ENCODE measurements around the gene SIDT1. TPM values are rescaled to one million over a fixed set of nuclear protein-coding genes. Genes with fewer than 3 reads are reported as not detected.
A peak's percentile ranks its signal among the peaks of the same experiment; 100 is the strongest.

Gene SIDT1
- total and polyA plus RNA-seq, 2 donors (not counting 1 experiment from before 2014, with no cell fraction given), result 0.01 TPM; not detected in 1

DNA sequence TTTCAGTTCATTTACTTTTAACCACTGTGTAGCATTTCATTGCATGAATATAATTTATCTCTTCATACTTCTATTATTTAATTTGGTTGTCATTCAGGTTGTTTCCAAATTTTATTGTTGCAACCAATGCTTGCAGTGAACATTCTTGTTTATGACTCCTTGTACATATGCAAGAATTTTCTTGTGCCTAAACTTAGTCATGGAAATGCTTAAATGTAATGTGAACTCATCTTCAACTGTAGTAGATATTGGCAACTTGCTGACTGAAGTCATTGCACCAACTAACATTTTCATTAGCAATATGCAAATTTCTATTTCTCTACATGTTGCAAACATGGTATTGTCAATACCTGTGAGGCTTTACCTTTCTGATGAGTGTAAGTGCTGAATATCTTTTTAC lies 26.7 kb downstream of the SIDT1 start:
- H3K4me1 ChIP-seq (ENCODE audit: control insufficient read depth, extremely low read depth, insufficient read depth, low read length), result no peaks in the 10 kb centered on the region
- no peaks in the 10 kb centered on the region for H3K36me3 ChIP-seq (ENCODE audit: control insufficient read depth, insufficient read depth, low read length)
- H3K79me2 ChIP-seq (ENCODE audit: control insufficient read depth, insufficient read depth, low read length), result no peaks in the 10 kb centered on the region
- no peak overlapping the region for H3K4me2 ChIP-seq (ENCODE audit: extremely low read depth, insufficient read depth, low read length)
- H2AFZ ChIP-seq (ENCODE audit: low read length), result no peak overlapping the region
- H3K9ac ChIP-seq (ENCODE audit: insufficient read depth, low read length), result no peak overlapping the region
- no peaks in the 10 kb centered on the region for H3K27me3 ChIP-seq (ENCODE audit: control insufficient read depth, insufficient read depth, low read length)
- H3K4me3 ChIP-seq (replicated peaks in 1 of 4; ENCODE audit: control extremely low read depth in 1 of 4, insufficient read depth in 1 of 4, low read depth in 3 of 4, low read length in 4 of 4), result no peak overlapping the region
- no peaks in the 10 kb centered on the region for H4K20me1 ChIP-seq (ENCODE audit: control insufficient read depth, extremely low read depth, insufficient read depth, low read length)
- no peaks in the 10 kb centered on the region for H3K9me3 ChIP-seq (ENCODE audit: control insufficient read depth, insufficient read depth, low read depth, low read length)
- DNase-seq (ENCODE audit: low read depth in 2 of 2), result no peak
- no peak overlapping the region for H3K27ac ChIP-seq (ENCODE audit: insufficient read depth, low read length)
- no peak for TF ChIP-seq EZH2 (IDR thresholded peaks at IDR 0.05; ENCODE audit: low read length, missing control alignments)
- TF ChIP-seq, protein P1, sequence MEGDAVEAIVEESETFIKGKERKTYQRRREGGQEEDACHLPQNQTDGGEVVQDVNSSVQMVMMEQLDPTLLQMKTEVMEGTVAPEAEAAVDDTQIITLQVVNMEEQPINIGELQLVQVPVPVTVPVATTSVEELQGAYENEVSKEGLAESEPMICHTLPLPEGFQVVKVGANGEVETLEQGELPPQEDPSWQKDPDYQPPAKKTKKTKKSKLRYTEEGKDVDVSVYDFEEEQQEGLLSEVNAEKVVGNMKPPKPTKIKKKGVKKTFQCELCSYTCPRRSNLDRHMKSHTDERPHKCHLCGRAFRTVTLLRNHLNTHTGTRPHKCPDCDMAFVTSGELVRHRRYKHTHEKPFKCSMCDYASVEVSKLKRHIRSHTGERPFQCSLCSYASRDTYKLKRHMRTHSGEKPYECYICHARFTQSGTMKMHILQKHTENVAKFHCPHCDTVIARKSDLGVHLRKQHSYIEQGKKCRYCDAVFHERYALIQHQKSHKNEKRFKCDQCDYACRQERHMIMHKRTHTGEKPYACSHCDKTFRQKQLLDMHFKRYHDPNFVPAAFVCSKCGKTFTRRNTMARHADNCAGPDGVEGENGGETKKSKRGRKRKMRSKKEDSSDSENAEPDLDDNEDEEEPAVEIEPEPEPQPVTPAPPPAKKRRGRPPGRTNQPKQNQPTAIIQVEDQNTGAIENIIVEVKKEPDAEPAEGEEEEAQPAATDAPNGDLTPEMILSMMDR (conservative IDR thresholded peaks at IDR 0.05 in 1 of 2, IDR thresholded peaks at IDR 0.05 in 1 of 2; ENCODE audit: low read depth in 1 of 2, low read length in 2 of 2), result no peak

DNA sequence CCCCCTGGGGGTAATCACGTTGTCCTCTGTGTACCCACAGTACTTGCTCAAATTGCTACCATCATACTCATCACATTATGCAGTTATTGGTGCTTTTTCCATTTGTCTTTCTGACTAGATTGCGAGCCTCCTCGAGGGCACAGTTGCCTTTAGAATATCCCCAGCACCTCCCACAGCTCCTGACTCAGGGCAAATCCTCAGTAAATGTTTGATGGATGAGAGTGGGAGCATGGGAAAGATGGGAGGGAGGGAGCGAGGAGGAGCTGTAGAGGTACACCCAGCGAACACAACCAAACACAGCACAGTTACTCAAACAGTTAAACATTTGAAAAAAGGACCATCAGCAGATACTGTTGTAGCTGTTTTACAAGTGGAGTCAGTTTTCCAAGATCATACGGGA lies 27.9 kb downstream of the SIDT1 start:
- H2AFZ ChIP-seq (ENCODE audit: low read length), result no peak overlapping the region
- DNase-seq (ENCODE audit: low read depth in 2 of 2), result no peak
- H3K4me2 ChIP-seq (ENCODE audit: extremely low read depth, insufficient read depth, low read length), result no peak overlapping the region
- H3K9me3 ChIP-seq (ENCODE audit: control insufficient read depth, insufficient read depth, low read depth, low read length), result no peaks in the 10 kb centered on the region
- H3K27me3 ChIP-seq (ENCODE audit: control insufficient read depth, insufficient read depth, low read length), result peaks cover 4% of the 10 kb centered on the region
- no peak overlapping the region for H3K9ac ChIP-seq (ENCODE audit: insufficient read depth, low read length)
- H3K79me2 ChIP-seq (ENCODE audit: control insufficient read depth, insufficient read depth, low read length), result no peaks in the 10 kb centered on the region
- no peak for TF ChIP-seq EZH2 (IDR thresholded peaks at IDR 0.05; ENCODE audit: low read length, missing control alignments)
- TF ChIP-seq, protein P1 (conservative IDR thresholded peaks at IDR 0.05 in 1 of 2, IDR thresholded peaks at IDR 0.05 in 1 of 2; ENCODE audit: low read depth in 1 of 2, low read length in 2 of 2), result no peak
- no peaks in the 10 kb centered on the region for H4K20me1 ChIP-seq (ENCODE audit: control insufficient read depth, extremely low read depth, insufficient read depth, low read length)
- no peaks in the 10 kb centered on the region for H3K36me3 ChIP-seq (ENCODE audit: control insufficient read depth, insufficient read depth, low read length)
- H3K4me1 ChIP-seq (ENCODE audit: control insufficient read depth, extremely low read depth, insufficient read depth, low read length), result no peaks in the 10 kb centered on the region
- no peak overlapping the region for H3K4me3 ChIP-seq (replicated peaks in 1 of 4; ENCODE audit: control extremely low read depth in 1 of 4, insufficient read depth in 1 of 4, low read depth in 3 of 4, low read length in 4 of 4)
- no peak overlapping the region for H3K27ac ChIP-seq (ENCODE audit: insufficient read depth, low read length)

DNA sequence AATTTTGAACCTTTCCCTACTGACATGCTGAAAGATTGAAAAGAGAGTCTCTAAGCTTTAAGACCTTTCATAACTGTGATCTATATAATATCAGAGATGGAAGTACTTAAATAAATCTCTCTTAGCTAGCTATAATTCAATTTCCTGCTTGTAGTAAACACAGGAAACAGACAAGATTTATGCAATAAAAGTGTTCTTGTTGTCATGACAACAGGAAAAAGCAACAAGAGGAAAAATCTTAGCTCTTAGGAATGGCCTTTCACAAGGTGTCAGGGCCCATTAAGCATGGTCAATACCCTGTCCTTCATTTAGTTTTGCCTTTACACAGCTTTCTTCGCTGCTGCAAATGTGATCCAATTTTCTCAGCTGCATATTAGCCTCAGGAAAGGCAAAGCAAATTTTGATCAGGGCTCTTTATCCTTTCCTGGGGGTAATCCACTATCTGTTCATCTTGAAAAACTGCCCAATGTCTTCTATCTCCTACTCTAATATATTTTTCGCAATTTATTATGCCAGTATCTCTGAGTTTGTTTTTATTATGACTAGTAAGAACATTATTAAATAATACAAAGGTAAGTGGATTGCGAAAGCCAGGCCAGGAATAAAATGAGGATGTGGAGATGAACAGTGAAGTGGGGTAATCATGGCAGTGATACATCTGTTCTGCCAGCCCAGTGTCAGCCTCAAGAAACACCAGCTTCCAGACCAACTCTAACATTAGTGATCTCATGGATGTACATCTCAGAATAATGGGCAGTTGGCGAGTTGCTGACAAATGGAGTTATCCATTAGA lies 28.7 kb downstream of the SIDT1 start:
- H3K4me1 ChIP-seq (ENCODE audit: control insufficient read depth, extremely low read depth, insufficient read depth, low read length), result no peaks in the 10 kb centered on the region
- no peak overlapping the region for H3K4me3 ChIP-seq (replicated peaks in 1 of 4; ENCODE audit: control extremely low read depth in 1 of 4, insufficient read depth in 1 of 4, low read depth in 3 of 4, low read length in 4 of 4)
- H3K27ac ChIP-seq (ENCODE audit: insufficient read depth, low read length), result no peak overlapping the region
- H3K27me3 ChIP-seq (ENCODE audit: control insufficient read depth, insufficient read depth, low read length), result peaks cover 4% of the 10 kb centered on the region
- no peak overlapping the region for H3K4me2 ChIP-seq (ENCODE audit: extremely low read depth, insufficient read depth, low read length)
- no peak overlapping the region for H3K9ac ChIP-seq (ENCODE audit: insufficient read depth, low read length)
- H3K36me3 ChIP-seq (ENCODE audit: control insufficient read depth, insufficient read depth, low read length), result no peaks in the 10 kb centered on the region
- H4K20me1 ChIP-seq (ENCODE audit: control insufficient read depth, extremely low read depth, insufficient read depth, low read length), result no peaks in the 10 kb centered on the region
- H3K9me3 ChIP-seq (ENCODE audit: control insufficient read depth, insufficient read depth, low read depth, low read length), result no peaks in the 10 kb centered on the region
- no peak for TF ChIP-seq EZH2 (IDR thresholded peaks at IDR 0.05; ENCODE audit: low read length, missing control alignments)
- TF ChIP-seq, protein P1 (conservative IDR thresholded peaks at IDR 0.05 in 1 of 2, IDR thresholded peaks at IDR 0.05 in 1 of 2; ENCODE audit: low read depth in 1 of 2, low read length in 2 of 2), result no peak
- peak in 1 of 2 donors; percentile 12 for DNase-seq (ENCODE audit: low read depth in 2 of 2)
- H2AFZ ChIP-seq (ENCODE audit: low read length), result no peak overlapping the region
- no peaks in the 10 kb centered on the region for H3K79me2 ChIP-seq (ENCODE audit: control insufficient read depth, insufficient read depth, low read length)

All from fibroblast of lung (primary cell).